ENCODE measurements around the gene LEF1. TPM values are rescaled to one million over a fixed set of nuclear protein-coding genes. Genes with fewer than 3 reads are reported as not detected.

Gene LEF1
- total RNA-seq, 3 donors from 2014 or later: 2.6 to 7.6 (median 7.2) TPM

- no peak overlapping the region for H3K4me3 ChIP-seq
- no peak for DNase-seq (ENCODE audit: low spot score in 2 of 2)
- H3K4me1 ChIP-seq: no peaks in the 10 kb centered on the region
- H3K36me3 ChIP-seq: no peaks in the 10 kb centered on the region
- intact Hi-C loops (cut with DNase I; ENCODE audit: low total_unique reads): loop anchor here (5.0 kb wide), 1 partner anchor 127 kb away; no protein-coding TSS in a partner anchor
- no peak overlapping the region for H3K27ac ChIP-seq
- TF ChIP-seq POLR2A (IDR thresholded peaks at IDR 0.05) (no peak), POLR2AphosphoS5 (IDR thresholded peaks at IDR 0.05) (no peak), CTCF (IDR thresholded peaks at IDR 0.05) (no peak)
- H3K9me3 ChIP-seq: no peaks in the 10 kb centered on the region
- peaks cover 0 to 26% of the 10 kb centered on the region in 2 donors for H3K27me3 ChIP-seq
These were observed 8.9 kb downstream of the LEF1 start for GRCh38 chr4:108159845-108160244.

DNA sequence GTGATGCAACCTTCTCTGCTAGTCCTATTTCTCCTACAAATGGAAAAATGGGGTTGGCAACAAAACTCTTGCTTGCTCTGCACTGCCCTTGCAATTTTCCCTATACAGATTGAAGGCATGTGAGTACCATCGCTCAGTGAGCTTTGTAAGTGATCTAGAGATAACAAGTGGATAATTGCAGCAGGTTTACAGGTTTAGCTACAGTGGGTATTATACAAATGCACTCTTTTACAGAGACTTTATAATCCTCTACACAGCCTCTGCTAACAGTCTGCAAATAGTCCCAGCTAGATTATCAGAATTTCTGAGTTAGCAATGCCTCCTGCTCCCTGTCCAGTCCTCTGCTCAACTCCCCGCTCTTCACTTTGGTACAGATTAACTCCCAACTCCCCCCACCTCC, 11.1 kb downstream of the LEF1 start:
- no peak for DNase-seq (ENCODE audit: low spot score in 2 of 2)
- no peaks in the 10 kb centered on the region for H3K4me1 ChIP-seq
- no peaks in the 10 kb centered on the region for H3K9me3 ChIP-seq
- H3K27ac ChIP-seq: no peak overlapping the region
- TF ChIP-seq POLR2A (IDR thresholded peaks at IDR 0.05) (no peak), CTCF (IDR thresholded peaks at IDR 0.05) (no peak), POLR2AphosphoS5 (IDR thresholded peaks at IDR 0.05) (no peak)
- H3K4me3 ChIP-seq: no peak overlapping the region
- no peaks in the 10 kb centered on the region for H3K36me3 ChIP-seq
- peaks cover 0 to 12% of the 10 kb centered on the region in 2 donors for H3K27me3 ChIP-seq
- intact Hi-C loops (cut with DNase I; ENCODE audit: low total_unique reads): no loop called here

DNA sequence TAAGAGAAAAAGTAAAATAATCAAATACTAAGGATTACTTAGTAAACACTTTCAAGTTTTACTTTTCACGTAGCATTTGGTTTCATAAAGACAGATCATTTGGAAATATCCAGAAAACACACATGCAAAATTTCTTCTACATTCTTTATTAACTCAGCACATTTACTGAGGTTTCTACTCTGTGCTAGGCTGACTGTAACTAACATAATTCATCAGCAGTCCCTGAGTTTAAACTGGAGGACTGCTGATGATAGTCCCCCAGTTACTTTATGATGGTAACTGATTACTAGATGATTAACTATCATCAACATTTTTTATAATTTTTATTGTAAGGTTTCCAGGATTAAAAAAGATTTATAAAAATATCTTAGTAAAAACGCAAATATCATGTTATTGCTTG, 12.3 kb downstream of the LEF1 start:
- TF ChIP-seq CTCF (IDR thresholded peaks at IDR 0.05): no peak
- no peak for TF ChIP-seq POLR2AphosphoS5 (IDR thresholded peaks at IDR 0.05)
- TF ChIP-seq POLR2A (IDR thresholded peaks at IDR 0.05): no peak
- Histone ChIP-seq H3K4me1 (no peaks in the 10 kb centered on the region), H3K27me3 (peaks cover 0 to 7% of the 10 kb centered on the region in 2 donors), H3K9me3 (no peaks in the 10 kb centered on the region), H3K4me3 (no peak overlapping the region), H3K36me3 (no peaks in the 10 kb centered on the region), H3K27ac (no peak overlapping the region)
- no peak for DNase-seq (ENCODE audit: low spot score in 2 of 2)
- intact Hi-C loops (cut with DNase I; ENCODE audit: low total_unique reads): no loop called here

- no peak for DNase-seq (ENCODE audit: low spot score in 2 of 2)
- H3K4me3 ChIP-seq: no peak overlapping the region
- no peaks in the 10 kb centered on the region for H3K9me3 ChIP-seq
- no peaks in the 10 kb centered on the region for H3K4me1 ChIP-seq
- intact Hi-C loops (cut with DNase I; ENCODE audit: low total_unique reads): no loop called here
- H3K36me3 ChIP-seq: no peaks in the 10 kb centered on the region
- no peak for TF ChIP-seq POLR2AphosphoS5 (IDR thresholded peaks at IDR 0.05)
- TF ChIP-seq CTCF (IDR thresholded peaks at IDR 0.05): no peak
- TF ChIP-seq POLR2A (IDR thresholded peaks at IDR 0.05): no peak
- H3K27me3 ChIP-seq: peaks cover 0 to 3% of the 10 kb centered on the region in 2 donors
- no peak overlapping the region for H3K27ac ChIP-seq
These were observed 13.4 kb downstream of the LEF1 start for GRCh38 chr4:108155373-108155772.

- H3K36me3 ChIP-seq: no peaks in the 10 kb centered on the region
- TF ChIP-seq POLR2A (IDR thresholded peaks at IDR 0.05) (no peak), CTCF (IDR thresholded peaks at IDR 0.05) (no peak), POLR2AphosphoS5 (IDR thresholded peaks at IDR 0.05) (no peak)
- no peaks in the 10 kb centered on the region for H3K9me3 ChIP-seq
- DNase-seq (ENCODE audit: low spot score in 2 of 2): no peak
- H3K27me3 ChIP-seq: peaks cover 0 to 3% of the 10 kb centered on the region in 2 donors
- H3K27ac ChIP-seq: no peak overlapping the region
- H3K4me3 ChIP-seq: no peak overlapping the region
- intact Hi-C loops (cut with DNase I; ENCODE audit: low total_unique reads): no loop called here
- no peaks in the 10 kb centered on the region for H3K4me1 ChIP-seq
These were observed 15.8 kb downstream of the LEF1 start for GRCh38 chr4:108152980-108153379.
